ENCODE measurements around the gene SPR.

The SPR gene

DNA sequence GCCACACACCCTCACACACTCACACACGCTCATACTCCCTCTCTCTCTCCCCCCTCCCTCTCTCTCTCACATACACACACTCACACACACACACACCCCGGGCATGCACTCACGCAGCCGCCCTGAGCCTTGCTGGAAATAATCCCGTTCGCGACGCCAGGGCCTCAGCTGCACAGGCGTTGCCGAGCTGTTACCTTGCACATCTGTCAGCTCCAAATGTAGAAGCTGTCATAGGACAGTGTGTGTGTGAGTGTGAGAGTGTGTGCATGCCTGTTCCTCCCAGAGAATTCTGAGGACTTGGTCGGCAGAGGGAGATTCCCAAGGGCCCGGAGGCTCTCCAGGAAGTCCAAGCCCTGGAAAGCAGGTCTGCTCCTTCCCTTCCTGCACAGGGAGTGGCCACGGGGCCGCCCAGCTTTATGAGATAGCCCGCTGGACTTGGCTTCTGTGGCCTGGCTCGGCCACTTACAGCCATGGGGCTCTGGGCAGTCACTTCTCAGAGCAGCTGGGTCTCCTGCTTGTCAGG, 8.6 kb downstream of the SPR start:
- Histone ChIP-seq H3K4me2 (ENCODE audit: low read length) (no peak overlapping the region), H3K27me3 (ENCODE audit: insufficient read depth, low read length) (no peaks in the 10 kb centered on the region; the same call in 1 of the 2 replicates), H3K9me3 (ENCODE audit: low read length) (no peaks in the 10 kb centered on the region), H3K4me1 (ENCODE audit: insufficient read depth, low read length, severe bottlenecking) (no peaks in the 10 kb centered on the region), H3K4me3 (ENCODE audit: low read depth, low read length, poor library complexity, severe bottlenecking) (no peak overlapping the region), H4K20me1 (ENCODE audit: insufficient read depth, low read length) (no peaks in the 10 kb centered on the region), H3K36me3 (ENCODE audit: insufficient read depth, low read length) (no peaks in the 10 kb centered on the region), H3K79me2 (ENCODE audit: insufficient read depth, low read length) (no peaks in the 10 kb centered on the region), H3K9me2 (ENCODE audit: low read depth, low read length) (no peaks in the 10 kb centered on the region), H3F3A (ENCODE audit: insufficient read depth, low read length) (no peaks in the 10 kb centered on the region), H3K9ac (ENCODE audit: low read length) (no peak overlapping the region), H3K27ac (ENCODE audit: low read depth, low read length, poor library complexity, severe bottlenecking) (no peak overlapping the region), H2AFZ (ENCODE audit: low read length) (no peak overlapping the region)
- no peak for TF ChIP-seq EZH2 (IDR thresholded peaks at IDR 0.05; ENCODE audit: borderline replicate concordance, low read length)
- TF ChIP-seq, protein P1, sequence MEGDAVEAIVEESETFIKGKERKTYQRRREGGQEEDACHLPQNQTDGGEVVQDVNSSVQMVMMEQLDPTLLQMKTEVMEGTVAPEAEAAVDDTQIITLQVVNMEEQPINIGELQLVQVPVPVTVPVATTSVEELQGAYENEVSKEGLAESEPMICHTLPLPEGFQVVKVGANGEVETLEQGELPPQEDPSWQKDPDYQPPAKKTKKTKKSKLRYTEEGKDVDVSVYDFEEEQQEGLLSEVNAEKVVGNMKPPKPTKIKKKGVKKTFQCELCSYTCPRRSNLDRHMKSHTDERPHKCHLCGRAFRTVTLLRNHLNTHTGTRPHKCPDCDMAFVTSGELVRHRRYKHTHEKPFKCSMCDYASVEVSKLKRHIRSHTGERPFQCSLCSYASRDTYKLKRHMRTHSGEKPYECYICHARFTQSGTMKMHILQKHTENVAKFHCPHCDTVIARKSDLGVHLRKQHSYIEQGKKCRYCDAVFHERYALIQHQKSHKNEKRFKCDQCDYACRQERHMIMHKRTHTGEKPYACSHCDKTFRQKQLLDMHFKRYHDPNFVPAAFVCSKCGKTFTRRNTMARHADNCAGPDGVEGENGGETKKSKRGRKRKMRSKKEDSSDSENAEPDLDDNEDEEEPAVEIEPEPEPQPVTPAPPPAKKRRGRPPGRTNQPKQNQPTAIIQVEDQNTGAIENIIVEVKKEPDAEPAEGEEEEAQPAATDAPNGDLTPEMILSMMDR (IDR thresholded peaks at IDR 0.05; ENCODE audit: low read length): no peak

DNA sequence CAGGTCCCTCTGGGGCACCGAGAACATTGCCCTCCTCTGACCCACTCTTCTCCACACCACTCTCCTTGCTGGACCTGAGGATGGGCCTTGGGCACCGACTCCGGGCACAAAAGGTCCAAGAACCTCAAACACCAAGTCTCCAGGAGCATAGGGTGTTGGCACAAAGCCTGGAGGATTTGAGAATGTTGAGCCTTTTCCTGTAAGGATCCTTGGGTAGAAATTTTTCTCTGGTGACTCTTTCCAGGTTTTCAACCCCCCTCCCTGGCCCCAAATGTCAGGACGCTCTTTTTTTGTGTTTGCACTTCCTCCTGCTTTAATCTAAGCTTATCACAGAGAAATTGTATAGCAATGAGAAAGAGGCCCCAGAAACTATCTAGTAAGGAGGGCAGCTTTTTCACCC, 9.2 kb downstream of the SPR start:
- no peak overlapping the region for H3K27ac ChIP-seq (ENCODE audit: low read depth, low read length, poor library complexity, severe bottlenecking)
- no peak overlapping the region for H2AFZ ChIP-seq (ENCODE audit: low read length)
- no peaks in the 10 kb centered on the region for H3K4me1 ChIP-seq (ENCODE audit: insufficient read depth, low read length, severe bottlenecking)
- H3K4me3 ChIP-seq (ENCODE audit: low read depth, low read length, poor library complexity, severe bottlenecking): no peak overlapping the region
- no peaks in the 10 kb centered on the region for H3K79me2 ChIP-seq (ENCODE audit: insufficient read depth, low read length)
- H3K9me3 ChIP-seq (ENCODE audit: low read length): no peaks in the 10 kb centered on the region
- no peaks in the 10 kb centered on the region for H3K9me2 ChIP-seq (ENCODE audit: low read depth, low read length)
- no peak overlapping the region for H3K9ac ChIP-seq (ENCODE audit: low read length)
- H3F3A ChIP-seq (ENCODE audit: insufficient read depth, low read length): no peaks in the 10 kb centered on the region
- no peaks in the 10 kb centered on the region for H3K36me3 ChIP-seq (ENCODE audit: insufficient read depth, low read length)
- TF ChIP-seq, protein P1 (IDR thresholded peaks at IDR 0.05; ENCODE audit: low read length): no peak
- TF ChIP-seq EZH2 (IDR thresholded peaks at IDR 0.05; ENCODE audit: borderline replicate concordance, low read length): no peak
- H3K27me3 ChIP-seq (ENCODE audit: insufficient read depth, low read length): no peaks in the 10 kb centered on the region; the same call in 1 of the 2 replicates
- no peak overlapping the region for H3K4me2 ChIP-seq (ENCODE audit: low read length)
- no peaks in the 10 kb centered on the region for H4K20me1 ChIP-seq (ENCODE audit: insufficient read depth, low read length)

DNA sequence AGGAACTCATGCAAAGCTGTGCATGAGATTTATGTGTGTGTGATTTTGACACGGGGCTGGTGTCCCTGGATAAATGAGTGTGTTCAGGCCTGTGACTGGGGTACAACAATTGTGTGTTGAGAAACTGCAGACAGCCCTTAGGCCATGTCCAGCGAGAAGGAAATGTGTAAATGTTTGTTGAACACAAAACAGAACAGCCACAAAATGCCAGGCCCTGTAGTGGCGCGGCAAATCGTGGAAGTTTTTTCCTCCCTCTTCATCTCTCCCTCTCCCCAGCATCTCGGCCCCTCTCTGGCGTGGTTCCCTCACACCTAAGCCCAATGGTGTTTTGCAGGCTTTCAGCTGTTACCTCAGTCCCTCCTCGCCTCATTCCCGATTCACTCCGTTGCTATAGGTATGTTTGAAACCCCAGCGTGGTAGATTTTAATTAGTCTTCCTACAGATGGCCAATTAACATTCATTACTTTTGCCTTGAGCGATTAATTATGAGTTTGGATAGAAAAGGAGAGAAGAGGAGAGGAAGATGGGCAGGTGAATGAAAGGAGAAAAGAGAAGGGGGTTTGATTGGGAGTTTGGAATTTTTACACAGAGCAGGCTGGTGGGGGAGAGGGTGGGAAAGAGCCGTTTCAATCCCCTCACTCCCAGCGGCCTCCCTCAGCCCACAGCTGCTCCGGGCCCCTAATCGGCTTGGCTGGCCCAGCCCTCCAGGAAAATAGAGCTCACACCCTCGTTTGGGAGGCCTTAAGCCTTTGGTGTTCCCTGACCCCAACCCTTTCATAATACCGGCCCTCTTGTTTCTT, 10.8 kb downstream of the SPR start:
- no peaks in the 10 kb centered on the region for H3F3A ChIP-seq (ENCODE audit: insufficient read depth, low read length)
- H3K36me3 ChIP-seq (ENCODE audit: insufficient read depth, low read length): no peaks in the 10 kb centered on the region
- no peak overlapping the region for H3K4me2 ChIP-seq (ENCODE audit: low read length)
- no peak overlapping the region for H2AFZ ChIP-seq (ENCODE audit: low read length)
- no peaks in the 10 kb centered on the region for H3K4me1 ChIP-seq (ENCODE audit: insufficient read depth, low read length, severe bottlenecking)
- H3K9me2 ChIP-seq (ENCODE audit: low read depth, low read length): no peaks in the 10 kb centered on the region
- H3K9me3 ChIP-seq (ENCODE audit: low read length): no peaks in the 10 kb centered on the region
- H4K20me1 ChIP-seq (ENCODE audit: insufficient read depth, low read length): no peaks in the 10 kb centered on the region
- H3K4me3 ChIP-seq (ENCODE audit: low read depth, low read length, poor library complexity, severe bottlenecking): no peak overlapping the region
- H3K27me3 ChIP-seq (ENCODE audit: insufficient read depth, low read length): no peaks in the 10 kb centered on the region; the same call in 1 of the 2 replicates
- no peaks in the 10 kb centered on the region for H3K79me2 ChIP-seq (ENCODE audit: insufficient read depth, low read length)
- no peak for TF ChIP-seq EZH2 (IDR thresholded peaks at IDR 0.05; ENCODE audit: borderline replicate concordance, low read length)
- TF ChIP-seq, protein P1 (IDR thresholded peaks at IDR 0.05; ENCODE audit: low read length): no peak
- H3K27ac ChIP-seq (ENCODE audit: low read depth, low read length, poor library complexity, severe bottlenecking): no peak overlapping the region
- H3K9ac ChIP-seq (ENCODE audit: low read length): no peak overlapping the region

Data from OCI-LY1 (cell line).